HTR-8/SVneo (cell line): Measurements from ENCODE around the gene USP9X.
"Not testable (repeated sequence)": the region's sequence is repeated elsewhere in the genome, so short reads cannot be mapped to it uniquely, and the experiment has no call there.

ENCODE experiments used
- DNase-seq: peaks from one replicate; pipeline ENCODE4 v3.0.0; 2011; ENCODE audit warnings: low spot score, mixed read lengths; ENCODE audit not compliant: insufficient read length
- FAIRE-seq: peaks from 2 replicates; lab custom pipeline; 2011; peaks lifted over from hg19 to GRCh38; lab: Jason Lieb, UNC

Gene USP9X

GRCh38 chrX:41273638-41274037 lies 188.4 kb downstream of the USP9X start:
- FAIRE-seq: no peak
- no peak for DNase-seq

- FAIRE-seq (peak; percentile 89), DNase-seq (peak; percentile 64)
Measured at GRCh38 chrX:41275661-41276609, 190.7 kb downstream of the USP9X start.

GRCh38 chrX:41276661-41277506 lies 191.6 kb downstream of the USP9X start:
- FAIRE-seq (no peak), DNase-seq (no peak)

- not testable (repeated sequence) for FAIRE-seq, DNase-seq
Measured at GRCh38 chrX:41282307-41282706, 197.1 kb downstream of the USP9X start.

- FAIRE-seq: not testable (repeated sequence)
Measured at GRCh38 chrX:41285928-41286327, 200.7 kb downstream of the USP9X start.

More at GRCh38 chrX:41285928-41286327, 200.7 kb downstream of the USP9X start:
- DNase-seq: not testable (repeated sequence)
